ENCODE results near the gene BAIAP2L2. TPM values are rescaled to one million over a fixed set of nuclear protein-coding genes. Genes with fewer than 3 reads are reported as not detected.
"Not testable (repeated sequence)": the region's sequence is repeated elsewhere in the genome, so short reads cannot be mapped to it uniquely, and the experiment has no call there.

BAIAP2L2 gene
- total and polyA plus RNA-seq, 2 of the 4 experiments (the other 2 are of a cell fraction), result 0.18 to 0.46 TPM

GRCh38 chr22:38118182-38118581 is 7.7 kb upstream of the BAIAP2L2 start:
- WGBS, 2 experiments (ENCODE audit: extremely low coverage in 2 of 2, insufficient read length in 1 of 2), result no CpG with 5 or more reads among the region's 3 CpGs
- intact Hi-C loops (cut with micrococcal nuclease) (no loop called here), dilution Hi-C loops (cut with HindIII; ENCODE audit: low sequenced_read_pairs, unreplicated experiment) (no loop called here), in situ Hi-C loops (cut with MboI; ENCODE audit: low sequenced_read_pairs) (no loop called here)
- Histone ChIP-seq H4K91ac (ENCODE audit: insufficient read depth, low read depth, low read length) (no peak overlapping the region), H4K8ac (ENCODE audit: low read depth in 2 of 2, low read length in 2 of 2) (no peak overlapping the region), H3K4me2 (ENCODE audit: low read depth, low read length) (no peak overlapping the region), H3K27me3 (ENCODE audit: control insufficient read depth, insufficient read depth, low read length) (peaks cover 3% of the 10 kb centered on the region; the same call in 1 of the 2 replicates), H2BK20ac (ENCODE audit: low read depth, low read length) (no peak overlapping the region), H2BK15ac (ENCODE audit: low read depth, low read length) (no peak overlapping the region), H3K27ac (ENCODE audit: insufficient read depth, low read length) (no peak overlapping the region), H2BK5ac (ENCODE audit: low read depth, low read length, poor library complexity, severe bottlenecking) (no peak overlapping the region), H3K36me3 (ENCODE audit: control insufficient read depth, insufficient read depth, low read length) (no peaks in the 10 kb centered on the region), H4K5ac (ENCODE audit: low read depth, low read length) (no peak overlapping the region), H2AFZ (replicated peaks; ENCODE audit: low read length, poor library complexity) (no peak overlapping the region), H3K9me3 (ENCODE audit: control insufficient read depth, insufficient read depth, low read length) (no peaks in the 10 kb centered on the region), H4K20me1 (ENCODE audit: insufficient read depth, low read length) (no peaks in the 10 kb centered on the region), H3K4me1 (ENCODE audit: control insufficient read depth, insufficient read depth, low read length) (no peaks in the 10 kb centered on the region; the same call in 1 of the 2 replicates), H2BK120ac (ENCODE audit: low read depth, low read length) (no peak overlapping the region), H2AK5ac (ENCODE audit: low read depth, low read length) (no peak overlapping the region), H2AK9ac (replicated peaks; ENCODE audit: low read depth, low read length, poor library complexity) (no peak overlapping the region), H3K4me3 (ENCODE audit: insufficient read depth, low read depth, low read length) (no peak overlapping the region), H3K56ac (ENCODE audit: extremely low read depth, insufficient read depth, low read length) (no peak overlapping the region), H3K79me1 (ENCODE audit: low read depth in 1 of 2, low read length in 2 of 2) (no peaks in the 10 kb centered on the region), H3K9ac (ENCODE audit: low read depth, low read length) (no peak overlapping the region), H3K18ac (ENCODE audit: low read depth, low read length) (no peak overlapping the region), H3K9me1 (ENCODE audit: insufficient read depth, low read length) (no peaks in the 10 kb centered on the region), H3K4ac (ENCODE audit: low read depth, low read length) (no peak overlapping the region), H3K14ac (replicated peaks; ENCODE audit: low read depth, low read length) (no peak overlapping the region), H3K23ac (ENCODE audit: low read depth, low read length) (no peak overlapping the region)
- no peak for ATAC-seq (ENCODE audit: low read depth)
- no peak for TF ChIP-seq MAFK (IDR thresholded peaks at IDR 0.05; ENCODE audit: low read depth, low read length)
- BruUV-seq (replicated peaks), result no TSS peak
- no peak for DNase-seq
- ChIA-PET CTCF (no interaction called here), POLR2A (ENCODE audit: unreplicated experiment) (no interaction called here)

GRCh38 chr22:38117556-38117955 is 7.1 kb upstream of the BAIAP2L2 start:
- H3K9me3 ChIP-seq (ENCODE audit: control insufficient read depth, insufficient read depth, low read length); H3K4me3 ChIP-seq (ENCODE audit: insufficient read depth, low read depth, low read length); H3K27me3 ChIP-seq (ENCODE audit: control insufficient read depth, insufficient read depth, low read length); POLR2A ChIA-PET (ENCODE audit: unreplicated experiment); H3K27ac ChIP-seq (ENCODE audit: insufficient read depth, low read length); H3K56ac ChIP-seq (ENCODE audit: extremely low read depth, insufficient read depth, low read length); H4K8ac ChIP-seq (ENCODE audit: low read depth in 2 of 2, low read length in 2 of 2); H2BK120ac ChIP-seq (ENCODE audit: low read depth, low read length); H4K5ac ChIP-seq (ENCODE audit: low read depth, low read length); H2BK20ac ChIP-seq (ENCODE audit: low read depth, low read length); in situ Hi-C loops (cut with MboI; ENCODE audit: low sequenced_read_pairs); H3K4me1 ChIP-seq (ENCODE audit: control insufficient read depth, insufficient read depth, low read length); H3K14ac ChIP-seq (replicated peaks; ENCODE audit: low read depth, low read length); H4K91ac ChIP-seq (ENCODE audit: insufficient read depth, low read depth, low read length); H3K23ac ChIP-seq (ENCODE audit: low read depth, low read length); H3K18ac ChIP-seq (ENCODE audit: low read depth, low read length); H3K9me1 ChIP-seq (ENCODE audit: insufficient read depth, low read length); H3K4me2 ChIP-seq (ENCODE audit: low read depth, low read length); H2AK5ac ChIP-seq (ENCODE audit: low read depth, low read length); H2BK5ac ChIP-seq (ENCODE audit: low read depth, low read length, poor library complexity, severe bottlenecking); H3K9ac ChIP-seq (ENCODE audit: low read depth, low read length); H2AK9ac ChIP-seq (replicated peaks; ENCODE audit: low read depth, low read length, poor library complexity); intact Hi-C loops (cut with micrococcal nuclease); ATAC-seq (ENCODE audit: low read depth); dilution Hi-C loops (cut with HindIII; ENCODE audit: low sequenced_read_pairs, unreplicated experiment); DNase-seq; H3K36me3 ChIP-seq (ENCODE audit: control insufficient read depth, insufficient read depth, low read length); H4K20me1 ChIP-seq (ENCODE audit: insufficient read depth, low read length); BruUV-seq (replicated peaks); CTCF ChIA-PET; H2BK15ac ChIP-seq (ENCODE audit: low read depth, low read length); H2AFZ ChIP-seq (replicated peaks; ENCODE audit: low read length, poor library complexity); H3K79me1 ChIP-seq (ENCODE audit: low read depth in 1 of 2, low read length in 2 of 2); H3K4ac ChIP-seq (ENCODE audit: low read depth, low read length): not testable (repeated sequence)
- 94% methylated on average over 3 of the region's 10 CpGs; no CpG with 5 or more reads in 1 of the 2 experiments for WGBS, 2 experiments (ENCODE audit: extremely low coverage in 2 of 2, insufficient read length in 1 of 2)

Data from IMR-90 (cell line).